SK-N-SH treated with all-trans-retinoic acid at 6 μM for 48 hours (cell line): ENCODE results near the gene C9orf43.

Experiments
- ATAC-seq: fragments of 200-7000 bp; cut with Tn5 transposase; 3 replicates; pipeline ENCODE4 v1.9.1; 2020; ENCODE audit warnings: mild to moderate bottlenecking, moderate library complexity
- ARNTL ChIP-seq: fragments of 450-650 bp; formaldehyde crosslinking; IDR thresholded peaks from 2 replicates; pipeline ENCODE4 v1.5.0; 2020; ENCODE audit warnings: low read depth, mild to moderate bottlenecking, moderate library complexity, borderline replicate concordance
- BACH2 ChIP-seq: fragments of 250-450 bp; sonication (Bioruptor Pico); IDR thresholded peaks from 2 replicates; pipeline ENCODE4 v1.9.0; 2021; ENCODE audit warnings: mild to moderate bottlenecking, borderline replicate concordance
- CSRNP3 ChIP-seq: fragments of 250-450 bp; sonication (Bioruptor Pico); IDR thresholded peaks from 2 replicates; pipeline ENCODE4 v1.5.1; 2021; ENCODE audit warnings: mild to moderate bottlenecking, moderate library complexity
- ESRRG ChIP-seq: fragments of 250-450 bp; sonication (Bioruptor Pico); IDR thresholded peaks from 2 replicates; pipeline ENCODE4 v1.6.1; 2021; ENCODE audit warnings: mild to moderate bottlenecking
- GLIS3 ChIP-seq: fragments of 250-450 bp; sonication (Bioruptor Pico); IDR thresholded peaks from 2 replicates; pipeline ENCODE4 v1.5.0; 2020; ENCODE audit warnings: mild to moderate bottlenecking, moderate library complexity
- OSR1 ChIP-seq: fragments of 250-450 bp; sonication (Bioruptor Pico); IDR thresholded peaks from 2 replicates; pipeline ENCODE4 v1.8.0; 2022; ENCODE audit warnings: moderate library complexity, mild to moderate bottlenecking, inconsistent platforms
- PPARA ChIP-seq: fragments of 250-450 bp; sonication (Bioruptor Pico); IDR thresholded peaks from 2 replicates; pipeline ENCODE4 v1.5.0; 2020; ENCODE audit warnings: mild to moderate bottlenecking, borderline replicate concordance
- RARB ChIP-seq: fragments of 250-450 bp; sonication (Bioruptor Pico); IDR thresholded peaks from 2 replicates; pipeline ENCODE4 v1.8.0; 2021; ENCODE audit warnings: mild to moderate bottlenecking, moderate library complexity
- SNAI2 ChIP-seq: fragments of 250-450 bp; sonication (Bioruptor Pico); IDR thresholded peaks from 2 replicates; pipeline ENCODE4 v1.5.0; 2020; ENCODE audit warnings: mild to moderate bottlenecking, moderate library complexity
- TCF4 ChIP-seq: fragments of 250-450 bp; sonication (Bioruptor Pico); IDR thresholded peaks from 2 replicates; pipeline ENCODE4 v1.8.0; 2021; ENCODE audit warnings: mild to moderate bottlenecking, moderate library complexity, borderline replicate concordance
- TOX ChIP-seq: fragments of 250-450 bp; sonication (Bioruptor Pico); IDR thresholded peaks from 2 replicates; pipeline ENCODE4 v1.8.0; 2021; ENCODE audit warnings: mild to moderate bottlenecking, moderate library complexity, borderline replicate concordance
- ZC3H10 ChIP-seq: fragments of 250-450 bp; sonication (Bioruptor Pico); IDR thresholded peaks from 2 replicates; pipeline ENCODE4 v1.5.1; 2021; ENCODE audit warnings: mild to moderate bottlenecking, moderate library complexity
- ZFP30 ChIP-seq: fragments of 450-650 bp; formaldehyde crosslinking; IDR thresholded peaks from 2 replicates; pipeline ENCODE4 v1.5.0; 2022; ENCODE audit warnings: mild to moderate bottlenecking, moderate library complexity
- ZNF565 ChIP-seq: fragments of 450-650 bp; formaldehyde crosslinking; conservative IDR thresholded peaks from 2 replicates; pipeline ENCODE4 v1.5.0; 2020; ENCODE audit warnings: low read depth, mild to moderate bottlenecking, moderate library complexity
- ZNF70 ChIP-seq: fragments of 450-650 bp; formaldehyde crosslinking; IDR thresholded peaks from 2 replicates; pipeline ENCODE4 v1.5.0; 2020; ENCODE audit warnings: mild to moderate bottlenecking, moderate library complexity
- ZNF8 ChIP-seq: fragments of 450-650 bp; formaldehyde crosslinking; IDR thresholded peaks from 2 replicates; pipeline ENCODE4 v1.5.0; 2020; ENCODE audit warnings: mild to moderate bottlenecking, moderate library complexity
- TF ChIP-seq, protein P1 (sequence below): fragments of 250-450 bp; sonication (Bioruptor Pico); IDR thresholded peaks from 2 replicates; pipeline ENCODE4 v1.5.1; 2020; ENCODE audit warnings: low read depth, mild to moderate bottlenecking, moderate library complexity
- TF ChIP-seq, protein P2 (sequence below): fragments of 250-450 bp; sonication (Bioruptor Pico); IDR thresholded peaks from 2 replicates; pipeline ENCODE4 v1.8.0; 2020; ENCODE audit warnings: mild to moderate bottlenecking, moderate library complexity, borderline replicate concordance
- TF ChIP-seq, protein P3 (sequence below): fragments of 250-450 bp; sonication (Bioruptor Pico); IDR thresholded peaks from 2 replicates; pipeline ENCODE4 v1.5.0; 2020; ENCODE audit warnings: mild to moderate bottlenecking, moderate library complexity
- TF ChIP-seq, protein P4 (sequence below): fragments of 250-450 bp; sonication (Bioruptor Pico); IDR thresholded peaks from 2 replicates; pipeline ENCODE4 v1.8.0; 2021; ENCODE audit warnings: low read depth, mild to moderate bottlenecking, moderate library complexity, borderline replicate concordance

Gene C9orf43

GRCh38 chr9:113463418-113464285 is 53.1 kb downstream of the C9orf43 start, which contains the start of gene RGS3:
Gene RGS3, plus strand, starts transcription at chr9:113463727. Its CDS starts 76 bp downstream, at chr9:113463803.
- TF ChIP-seq GLIS3 (CRISPR knock-in tag): no peak
- TF ChIP-seq, protein P1, sequence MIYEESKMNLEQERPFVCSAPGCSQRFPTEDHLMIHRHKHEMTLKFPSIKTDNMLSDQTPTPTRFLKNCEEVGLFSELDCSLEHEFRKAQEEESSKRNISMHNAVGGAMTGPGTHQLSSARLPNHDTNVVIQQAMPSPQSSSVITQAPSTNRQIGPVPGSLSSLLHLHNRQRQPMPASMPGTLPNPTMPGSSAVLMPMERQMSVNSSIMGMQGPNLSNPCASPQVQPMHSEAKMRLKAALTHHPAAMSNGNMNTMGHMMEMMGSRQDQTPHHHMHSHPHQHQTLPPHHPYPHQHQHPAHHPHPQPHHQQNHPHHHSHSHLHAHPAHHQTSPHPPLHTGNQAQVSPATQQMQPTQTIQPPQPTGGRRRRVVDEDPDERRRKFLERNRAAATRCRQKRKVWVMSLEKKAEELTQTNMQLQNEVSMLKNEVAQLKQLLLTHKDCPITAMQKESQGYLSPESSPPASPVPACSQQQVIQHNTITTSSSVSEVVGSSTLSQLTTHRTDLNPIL (CRISPR knock-in tag): no peak
- TF ChIP-seq RARB: no peak
- TF ChIP-seq ZNF70 (CRISPR knock-in tag): no peak
- TF ChIP-seq, protein P2, sequence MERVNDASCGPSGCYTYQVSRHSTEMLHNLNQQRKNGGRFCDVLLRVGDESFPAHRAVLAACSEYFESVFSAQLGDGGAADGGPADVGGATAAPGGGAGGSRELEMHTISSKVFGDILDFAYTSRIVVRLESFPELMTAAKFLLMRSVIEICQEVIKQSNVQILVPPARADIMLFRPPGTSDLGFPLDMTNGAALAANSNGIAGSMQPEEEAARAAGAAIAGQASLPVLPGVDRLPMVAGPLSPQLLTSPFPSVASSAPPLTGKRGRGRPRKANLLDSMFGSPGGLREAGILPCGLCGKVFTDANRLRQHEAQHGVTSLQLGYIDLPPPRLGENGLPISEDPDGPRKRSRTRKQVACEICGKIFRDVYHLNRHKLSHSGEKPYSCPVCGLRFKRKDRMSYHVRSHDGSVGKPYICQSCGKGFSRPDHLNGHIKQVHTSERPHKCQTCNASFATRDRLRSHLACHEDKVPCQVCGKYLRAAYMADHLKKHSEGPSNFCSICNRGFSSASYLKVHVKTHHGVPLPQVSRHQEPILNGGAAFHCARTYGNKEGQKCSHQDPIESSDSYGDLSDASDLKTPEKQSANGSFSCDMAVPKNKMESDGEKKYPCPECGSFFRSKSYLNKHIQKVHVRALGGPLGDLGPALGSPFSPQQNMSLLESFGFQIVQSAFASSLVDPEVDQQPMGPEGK: no peak
- no peak for TF ChIP-seq BACH2 (CRISPR knock-in tag)
- TF ChIP-seq OSR1 (CRISPR knock-in tag): no peak
- no peak for TF ChIP-seq TOX (CRISPR knock-in tag)
- TF ChIP-seq ARNTL (CRISPR knock-in tag): no peak
- no peak for TF ChIP-seq TCF4 (CRISPR knock-in tag)
- TF ChIP-seq, protein P3, sequence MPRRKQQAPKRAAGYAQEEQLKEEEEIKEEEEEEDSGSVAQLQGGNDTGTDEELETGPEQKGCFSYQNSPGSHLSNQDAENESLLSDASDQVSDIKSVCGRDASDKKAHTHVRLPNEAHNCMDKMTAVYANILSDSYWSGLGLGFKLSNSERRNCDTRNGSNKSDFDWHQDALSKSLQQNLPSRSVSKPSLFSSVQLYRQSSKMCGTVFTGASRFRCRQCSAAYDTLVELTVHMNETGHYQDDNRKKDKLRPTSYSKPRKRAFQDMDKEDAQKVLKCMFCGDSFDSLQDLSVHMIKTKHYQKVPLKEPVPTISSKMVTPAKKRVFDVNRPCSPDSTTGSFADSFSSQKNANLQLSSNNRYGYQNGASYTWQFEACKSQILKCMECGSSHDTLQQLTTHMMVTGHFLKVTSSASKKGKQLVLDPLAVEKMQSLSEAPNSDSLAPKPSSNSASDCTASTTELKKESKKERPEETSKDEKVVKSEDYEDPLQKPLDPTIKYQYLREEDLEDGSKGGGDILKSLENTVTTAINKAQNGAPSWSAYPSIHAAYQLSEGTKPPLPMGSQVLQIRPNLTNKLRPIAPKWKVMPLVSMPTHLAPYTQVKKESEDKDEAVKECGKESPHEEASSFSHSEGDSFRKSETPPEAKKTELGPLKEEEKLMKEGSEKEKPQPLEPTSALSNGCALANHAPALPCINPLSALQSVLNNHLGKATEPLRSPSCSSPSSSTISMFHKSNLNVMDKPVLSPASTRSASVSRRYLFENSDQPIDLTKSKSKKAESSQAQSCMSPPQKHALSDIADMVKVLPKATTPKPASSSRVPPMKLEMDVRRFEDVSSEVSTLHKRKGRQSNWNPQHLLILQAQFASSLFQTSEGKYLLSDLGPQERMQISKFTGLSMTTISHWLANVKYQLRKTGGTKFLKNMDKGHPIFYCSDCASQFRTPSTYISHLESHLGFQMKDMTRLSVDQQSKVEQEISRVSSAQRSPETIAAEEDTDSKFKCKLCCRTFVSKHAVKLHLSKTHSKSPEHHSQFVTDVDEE (CRISPR knock-in tag): no peak
- no peak for TF ChIP-seq ZC3H10 (CRISPR knock-in tag)
- TF ChIP-seq, protein P4, sequence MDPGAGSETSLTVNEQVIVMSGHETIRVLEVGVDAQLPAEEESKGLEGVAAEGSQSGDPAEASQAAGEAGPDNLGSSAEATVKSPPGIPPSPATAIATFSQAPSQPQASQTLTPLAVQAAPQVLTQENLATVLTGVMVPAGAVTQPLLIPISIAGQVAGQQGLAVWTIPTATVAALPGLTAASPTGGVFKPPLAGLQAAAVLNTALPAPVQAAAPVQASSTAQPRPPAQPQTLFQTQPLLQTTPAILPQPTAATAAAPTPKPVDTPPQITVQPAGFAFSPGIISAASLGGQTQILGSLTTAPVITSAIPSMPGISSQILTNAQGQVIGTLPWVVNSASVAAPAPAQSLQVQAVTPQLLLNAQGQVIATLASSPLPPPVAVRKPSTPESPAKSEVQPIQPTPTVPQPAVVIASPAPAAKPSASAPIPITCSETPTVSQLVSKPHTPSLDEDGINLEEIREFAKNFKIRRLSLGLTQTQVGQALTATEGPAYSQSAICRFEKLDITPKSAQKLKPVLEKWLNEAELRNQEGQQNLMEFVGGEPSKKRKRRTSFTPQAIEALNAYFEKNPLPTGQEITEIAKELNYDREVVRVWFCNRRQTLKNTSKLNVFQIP (CRISPR knock-in tag): no peak
- no peak for TF ChIP-seq SNAI2
- TF ChIP-seq ESRRG (CRISPR knock-in tag): no peak
- no peak for TF ChIP-seq ZNF565
- TF ChIP-seq PPARA (CRISPR knock-in tag): no peak
- TF ChIP-seq ZNF8 (CRISPR knock-in tag): no peak
- TF ChIP-seq CSRNP3 (CRISPR knock-in tag): no peak
- ATAC-seq: no peak

DNA sequence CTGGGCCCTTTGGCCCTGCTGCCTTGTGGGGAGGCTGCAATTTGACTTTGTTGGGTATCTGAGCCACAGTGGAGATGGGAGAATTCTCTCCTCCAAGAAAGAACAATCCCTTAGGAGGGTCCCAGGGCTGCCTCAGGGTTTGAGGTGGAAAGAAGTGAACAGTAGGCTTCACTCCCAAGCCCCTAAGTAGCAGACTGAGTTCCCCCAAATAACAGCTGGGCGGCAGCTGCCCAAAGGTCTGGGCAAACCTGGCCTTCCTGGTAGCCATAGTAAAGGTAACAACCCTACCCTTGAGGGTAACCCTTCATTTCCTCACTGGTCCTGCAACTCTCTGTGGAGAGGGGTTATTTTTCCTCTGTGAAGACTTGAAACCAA is 53.7 kb downstream of the C9orf43 start:
- TF ChIP-seq ZNF8 (CRISPR knock-in tag): no peak
- TF ChIP-seq ZFP30 (CRISPR knock-in tag): no peak
- TF ChIP-seq ZC3H10 (CRISPR knock-in tag): no peak
- TF ChIP-seq ZNF565: no peak
- ATAC-seq: no peak

GRCh38 chr9:113465599-113466140 is 55.1 kb downstream of the C9orf43 start:
- ATAC-seq: no peak; the same call in 2 of the 3 replicates
- TF ChIP-seq TCF4 (CRISPR knock-in tag) (peak; percentile 17; the same call in 1 of the 2 replicates), ARNTL (CRISPR knock-in tag) (no peak)
